Measurements from ENCODE around the gene ANXA11.
A peak's percentile ranks its signal among the peaks of the same experiment; 100 is the strongest.
"Not testable (repeated sequence)": the region's sequence is repeated elsewhere in the genome, so short reads cannot be mapped to it uniquely, and the experiment has no call there.

ANXA11 gene

GRCh38 chr10:80252296-80252887, 47.1 kb upstream of the ANXA11 start:
- no peak for DNase-seq (ENCODE audit: low spot score)
- no CpG with 5 or more reads among the region's 12 CpGs for WGBS, 2 donors (ENCODE audit: extremely low coverage in 2 of 2, insufficient read length in 2 of 2, insufficient replicate concordance in 1 of 2)
- no peak overlapping the region for H3K9ac ChIP-seq (ENCODE audit: low read depth, low read length, poor library complexity)

DNA sequence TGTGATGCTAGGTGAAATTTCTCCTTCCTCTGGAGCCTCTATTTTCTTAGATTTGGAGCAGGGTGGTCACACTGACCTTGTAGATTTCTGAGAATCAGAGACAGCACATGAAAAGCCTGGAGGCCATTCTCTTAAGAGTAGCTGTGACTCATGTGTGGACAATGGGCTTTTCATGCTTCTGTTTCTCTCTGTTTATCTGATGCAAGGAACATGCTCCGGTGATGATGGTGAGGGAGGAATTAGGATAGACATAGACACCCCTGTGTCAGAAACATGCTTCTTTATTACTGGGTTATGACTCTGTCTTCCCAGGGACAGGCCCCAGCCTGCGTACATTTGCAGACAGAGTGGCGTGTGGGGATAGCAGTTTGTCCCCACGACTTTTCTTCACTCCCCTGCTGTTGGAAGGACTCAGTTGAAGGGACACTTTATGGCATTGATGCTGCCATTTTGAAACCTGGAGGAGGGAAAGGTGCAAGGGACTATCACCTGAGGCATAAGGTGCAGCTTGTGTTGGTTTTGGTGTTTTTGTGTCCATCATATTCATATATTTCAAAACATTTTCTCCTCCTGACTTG, 46.5 kb upstream of the ANXA11 start:
- not testable (repeated sequence) for H2BK12ac ChIP-seq (ENCODE audit: low read length); H2BK15ac ChIP-seq (ENCODE audit: low read length); H3K27ac ChIP-seq (replicated peaks; ENCODE audit: low read length); H4K91ac ChIP-seq (ENCODE audit: low read depth, low read length, poor library complexity); H3K4me1 ChIP-seq (ENCODE audit: control insufficient read depth in 2 of 2, insufficient read depth in 1 of 2, low read depth in 1 of 2, low read length in 2 of 2); H3K27me3 ChIP-seq (ENCODE audit: control insufficient read depth in 3 of 3, insufficient read depth in 3 of 3, low read depth in 1 of 3, low read length in 3 of 3); H2AK5ac ChIP-seq (ENCODE audit: low read depth, low read length); H3K4me2 ChIP-seq (ENCODE audit: insufficient read depth, low read length, poor library complexity, severe bottlenecking); H3K4me3 ChIP-seq (ENCODE audit: low read length in 2 of 2); H3K9me3 ChIP-seq (replicated peaks in 1 of 2; ENCODE audit: control insufficient read depth in 2 of 2, insufficient read depth in 1 of 2, low read depth in 1 of 2, low read length in 2 of 2); H2BK120ac ChIP-seq (ENCODE audit: low read depth, low read length); H2BK5ac ChIP-seq (ENCODE audit: low read length); H3K23ac ChIP-seq (ENCODE audit: low read depth, low read length, poor library complexity); H3K14ac ChIP-seq (ENCODE audit: low read length); H3K18ac ChIP-seq (ENCODE audit: low read length); H3K4ac ChIP-seq (ENCODE audit: low read length); H2AFZ ChIP-seq (ENCODE audit: low read length); DNase-seq (ENCODE audit: low spot score); H3K36me3 ChIP-seq (replicated peaks in 1 of 2; ENCODE audit: control insufficient read depth in 2 of 2, insufficient read depth in 2 of 2, low read length in 2 of 2); H3K9ac ChIP-seq (ENCODE audit: low read depth, low read length, poor library complexity); H4K8ac ChIP-seq (ENCODE audit: low read depth, low read length); H3K79me1 ChIP-seq (ENCODE audit: low read depth, low read length)
- no CpG with 5 or more reads among the region's 4 CpGs for WGBS, 2 donors (ENCODE audit: extremely low coverage in 2 of 2, insufficient read length in 2 of 2, insufficient replicate concordance in 1 of 2)

More at GRCh38 chr10:80252296-80252887, 47.1 kb upstream of the ANXA11 start:
- Histone ChIP-seq H2BK5ac (ENCODE audit: low read length) (no peak overlapping the region), H2BK15ac (ENCODE audit: low read length) (no peak overlapping the region), H2BK120ac (ENCODE audit: low read depth, low read length) (no peak overlapping the region), H3K4ac (ENCODE audit: low read length) (no peak overlapping the region), H4K91ac (ENCODE audit: low read depth, low read length, poor library complexity) (no peak overlapping the region), H3K4me1 (ENCODE audit: control insufficient read depth in 2 of 2, insufficient read depth in 1 of 2, low read depth in 1 of 2, low read length in 2 of 2) (peaks cover 0 to 3% of the 10 kb centered on the region in 2 donors), H3K4me3 (ENCODE audit: low read length in 2 of 2) (peak overlapping the region in 1 of 2 donors; percentile 55), H2BK12ac (ENCODE audit: low read length) (no peak overlapping the region), H3K27ac (replicated peaks; ENCODE audit: low read length) (no peak overlapping the region), H3K4me2 (ENCODE audit: insufficient read depth, low read length, poor library complexity, severe bottlenecking) (no peak overlapping the region), H3K79me1 (ENCODE audit: low read depth, low read length) (no peaks in the 10 kb centered on the region), H3K9me3 (replicated peaks in 1 of 2; ENCODE audit: control insufficient read depth in 2 of 2, insufficient read depth in 1 of 2, low read depth in 1 of 2, low read length in 2 of 2) (no peaks in the 10 kb centered on the region), H2AK5ac (ENCODE audit: low read depth, low read length) (no peak overlapping the region), H3K36me3 (replicated peaks in 1 of 2; ENCODE audit: control insufficient read depth in 2 of 2, insufficient read depth in 2 of 2, low read length in 2 of 2) (no peaks in the 10 kb centered on the region), H3K14ac (ENCODE audit: low read length) (no peak overlapping the region), H3K23ac (ENCODE audit: low read depth, low read length, poor library complexity) (no peak overlapping the region), H4K8ac (ENCODE audit: low read depth, low read length) (no peak overlapping the region), H3K18ac (ENCODE audit: low read length) (no peak overlapping the region), H3K27me3 (ENCODE audit: control insufficient read depth in 3 of 3, insufficient read depth in 3 of 3, low read depth in 1 of 3, low read length in 3 of 3) (no peaks in the 10 kb centered on the region), H2AFZ (ENCODE audit: low read length) (no peak overlapping the region)

- not testable (repeated sequence) for H3K23ac ChIP-seq (ENCODE audit: low read depth, low read length, poor library complexity)
These were observed 45.1 kb upstream of the ANXA11 start for GRCh38 chr10:80250399-80250798.

DNA sequence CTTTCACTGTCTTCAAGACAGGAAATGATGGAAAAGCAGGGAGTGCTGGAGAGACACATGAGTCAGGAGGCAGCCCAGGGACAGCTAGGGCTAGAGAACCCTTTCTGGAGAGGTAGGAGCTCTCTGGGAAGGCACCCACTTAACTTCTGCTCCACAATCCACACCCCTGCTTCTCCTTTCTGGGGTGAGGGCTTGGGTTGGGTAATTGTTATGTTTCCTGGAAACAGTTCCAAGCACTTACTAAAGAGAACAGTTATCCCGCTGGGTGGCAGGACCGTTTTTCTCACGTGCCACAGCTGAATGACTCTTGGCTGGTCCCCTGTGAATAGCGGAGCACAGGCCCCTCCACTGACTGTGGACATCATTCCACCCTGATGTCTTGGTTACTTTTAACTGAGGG, 44.6 kb upstream of the ANXA11 start:
- H3K14ac ChIP-seq (ENCODE audit: low read length); H2AFZ ChIP-seq (ENCODE audit: low read length); H3K27me3 ChIP-seq (ENCODE audit: control insufficient read depth in 3 of 3, insufficient read depth in 3 of 3, low read depth in 1 of 3, low read length in 3 of 3); H3K9ac ChIP-seq (ENCODE audit: low read depth, low read length, poor library complexity); H3K18ac ChIP-seq (ENCODE audit: low read length); H3K4me3 ChIP-seq (ENCODE audit: low read length in 2 of 2); H4K91ac ChIP-seq (ENCODE audit: low read depth, low read length, poor library complexity); H2BK5ac ChIP-seq (ENCODE audit: low read length); DNase-seq (ENCODE audit: low spot score); H3K4me2 ChIP-seq (ENCODE audit: insufficient read depth, low read length, poor library complexity, severe bottlenecking); H3K36me3 ChIP-seq (replicated peaks in 1 of 2; ENCODE audit: control insufficient read depth in 2 of 2, insufficient read depth in 2 of 2, low read length in 2 of 2); H2BK15ac ChIP-seq (ENCODE audit: low read length); H3K9me3 ChIP-seq (replicated peaks in 1 of 2; ENCODE audit: control insufficient read depth in 2 of 2, insufficient read depth in 1 of 2, low read depth in 1 of 2, low read length in 2 of 2); H3K27ac ChIP-seq (replicated peaks; ENCODE audit: low read length); H2BK12ac ChIP-seq (ENCODE audit: low read length); H3K4ac ChIP-seq (ENCODE audit: low read length); H4K8ac ChIP-seq (ENCODE audit: low read depth, low read length); H2AK5ac ChIP-seq (ENCODE audit: low read depth, low read length); H2BK120ac ChIP-seq (ENCODE audit: low read depth, low read length); H3K4me1 ChIP-seq (ENCODE audit: control insufficient read depth in 2 of 2, insufficient read depth in 1 of 2, low read depth in 1 of 2, low read length in 2 of 2); H3K23ac ChIP-seq (ENCODE audit: low read depth, low read length, poor library complexity); H3K79me1 ChIP-seq (ENCODE audit: low read depth, low read length): not testable (repeated sequence)
- WGBS, 2 donors (ENCODE audit: extremely low coverage in 2 of 2, insufficient read length in 2 of 2, insufficient replicate concordance in 1 of 2): no CpG with 5 or more reads among the region's 4 CpGs

More at GRCh38 chr10:80250399-80250798, 45.1 kb upstream of the ANXA11 start:
- not testable (repeated sequence) for H3K9ac ChIP-seq (ENCODE audit: low read depth, low read length, poor library complexity); H3K36me3 ChIP-seq (replicated peaks in 1 of 2; ENCODE audit: control insufficient read depth in 2 of 2, insufficient read depth in 2 of 2, low read length in 2 of 2); H3K18ac ChIP-seq (ENCODE audit: low read length); H3K79me1 ChIP-seq (ENCODE audit: low read depth, low read length); H3K4ac ChIP-seq (ENCODE audit: low read length); H2BK120ac ChIP-seq (ENCODE audit: low read depth, low read length); H2BK12ac ChIP-seq (ENCODE audit: low read length); H4K8ac ChIP-seq (ENCODE audit: low read depth, low read length); H2BK5ac ChIP-seq (ENCODE audit: low read length); DNase-seq (ENCODE audit: low spot score); H2AFZ ChIP-seq (ENCODE audit: low read length); H2AK5ac ChIP-seq (ENCODE audit: low read depth, low read length); H2BK15ac ChIP-seq (ENCODE audit: low read length); H3K9me3 ChIP-seq (replicated peaks in 1 of 2; ENCODE audit: control insufficient read depth in 2 of 2, insufficient read depth in 1 of 2, low read depth in 1 of 2, low read length in 2 of 2); H3K4me3 ChIP-seq (ENCODE audit: low read length in 2 of 2); H3K27ac ChIP-seq (replicated peaks; ENCODE audit: low read length); H3K27me3 ChIP-seq (ENCODE audit: control insufficient read depth in 3 of 3, insufficient read depth in 3 of 3, low read depth in 1 of 3, low read length in 3 of 3); H4K91ac ChIP-seq (ENCODE audit: low read depth, low read length, poor library complexity); H3K14ac ChIP-seq (ENCODE audit: low read length); H3K4me2 ChIP-seq (ENCODE audit: insufficient read depth, low read length, poor library complexity, severe bottlenecking); H3K4me1 ChIP-seq (ENCODE audit: control insufficient read depth in 2 of 2, insufficient read depth in 1 of 2, low read depth in 1 of 2, low read length in 2 of 2)
- no CpG with 5 or more reads among the region's 1 CpG for WGBS, 2 donors (ENCODE audit: extremely low coverage in 2 of 2, insufficient read length in 2 of 2, insufficient replicate concordance in 1 of 2)

Measured in neuronal stem cell (in vitro differentiated cells).